Measurements from ENCODE around the gene TM9SF2. TPM values are rescaled to one million over a fixed set of nuclear protein-coding genes. Genes with fewer than 3 reads are reported as not detected.

TM9SF2 gene
- total RNA-seq, 1 donor from 2014 or later = 128 TPM

GRCh38 chr13:99582511-99582910, 81.2 kb downstream of the TM9SF2 start:
- peaks cover 10% of the 10 kb centered on the region for H3K4me1 Mint-ChIP-seq (ENCODE audit: unreplicated experiment)
- no peaks in the 10 kb centered on the region for H3K36me3 Mint-ChIP-seq (ENCODE audit: low read depth, unreplicated experiment)
- TF ChIP-seq CTCF (IDR thresholded peaks at IDR 0.05; ENCODE audit: unreplicated experiment) = no peak
- no peaks in the 10 kb centered on the region for H3K9me3 Mint-ChIP-seq (ENCODE audit: unreplicated experiment)
- peaks cover 2% of the 10 kb centered on the region for H3K27me3 Mint-ChIP-seq (ENCODE audit: unreplicated experiment)
- no peak overlapping the region for H3K27ac Mint-ChIP-seq (ENCODE audit: unreplicated experiment)
- DNase-seq (ENCODE audit: low spot score) = no peak
- H3K4me3 Mint-ChIP-seq (ENCODE audit: unreplicated experiment) = no peak overlapping the region

GRCh38 chr13:99585609-99586008, 84.3 kb downstream of the TM9SF2 start:
- Mint-ChIP-seq H3K9me3 (ENCODE audit: unreplicated experiment) (no peaks in the 10 kb centered on the region), H3K4me1 (ENCODE audit: unreplicated experiment) (peaks cover 16% of the 10 kb centered on the region), H3K27ac (ENCODE audit: unreplicated experiment) (no peak overlapping the region), H3K36me3 (ENCODE audit: low read depth, unreplicated experiment) (no peaks in the 10 kb centered on the region), H3K4me3 (ENCODE audit: unreplicated experiment) (no peak overlapping the region), H3K27me3 (ENCODE audit: unreplicated experiment) (no peaks in the 10 kb centered on the region)
- TF ChIP-seq CTCF (IDR thresholded peaks at IDR 0.05; ENCODE audit: unreplicated experiment) = no peak
- no peak for DNase-seq (ENCODE audit: low spot score)

- DNase-seq (ENCODE audit: low spot score) = no peak
- H3K36me3 Mint-ChIP-seq (ENCODE audit: low read depth, unreplicated experiment) = no peaks in the 10 kb centered on the region
- H3K4me1 Mint-ChIP-seq (ENCODE audit: unreplicated experiment) = peaks cover 21% of the 10 kb centered on the region
- TF ChIP-seq CTCF (IDR thresholded peaks at IDR 0.05; ENCODE audit: unreplicated experiment) = no peak
- no peak overlapping the region for H3K4me3 Mint-ChIP-seq (ENCODE audit: unreplicated experiment)
- no peaks in the 10 kb centered on the region for H3K9me3 Mint-ChIP-seq (ENCODE audit: unreplicated experiment)
- no peaks in the 10 kb centered on the region for H3K27me3 Mint-ChIP-seq (ENCODE audit: unreplicated experiment)
- no peak overlapping the region for H3K27ac Mint-ChIP-seq (ENCODE audit: unreplicated experiment)
Measured at GRCh38 chr13:99587021-99587420, 85.7 kb downstream of the TM9SF2 start.

- DNase-seq (ENCODE audit: low spot score) = no peak
- H3K4me3 Mint-ChIP-seq (ENCODE audit: unreplicated experiment) = no peak overlapping the region
- H3K9me3 Mint-ChIP-seq (ENCODE audit: unreplicated experiment) = no peaks in the 10 kb centered on the region
- no peak overlapping the region for H3K27ac Mint-ChIP-seq (ENCODE audit: unreplicated experiment)
- no peaks in the 10 kb centered on the region for H3K36me3 Mint-ChIP-seq (ENCODE audit: low read depth, unreplicated experiment)
- no peak for TF ChIP-seq CTCF (IDR thresholded peaks at IDR 0.05; ENCODE audit: unreplicated experiment)
- no peaks in the 10 kb centered on the region for H3K27me3 Mint-ChIP-seq (ENCODE audit: unreplicated experiment)
- H3K4me1 Mint-ChIP-seq (ENCODE audit: unreplicated experiment) = peaks cover 21% of the 10 kb centered on the region
Measured at GRCh38 chr13:99587893-99588606, 86.8 kb downstream of the TM9SF2 start.

- H3K36me3 Mint-ChIP-seq (ENCODE audit: low read depth, unreplicated experiment) = no peaks in the 10 kb centered on the region
Measured at GRCh38 chr13:99589575-99589974, 88.3 kb downstream of the TM9SF2 start.

More at GRCh38 chr13:99589575-99589974, 88.3 kb downstream of the TM9SF2 start:
- H3K27me3 Mint-ChIP-seq (ENCODE audit: unreplicated experiment) = no peaks in the 10 kb centered on the region
- no peak overlapping the region for H3K4me3 Mint-ChIP-seq (ENCODE audit: unreplicated experiment)
- DNase-seq (ENCODE audit: low spot score) = no peak
- TF ChIP-seq CTCF (IDR thresholded peaks at IDR 0.05; ENCODE audit: unreplicated experiment) = no peak
- H3K9me3 Mint-ChIP-seq (ENCODE audit: unreplicated experiment) = no peaks in the 10 kb centered on the region
- peaks cover 21% of the 10 kb centered on the region for H3K4me1 Mint-ChIP-seq (ENCODE audit: unreplicated experiment)
- peak overlapping the region; percentile 4 for H3K27ac Mint-ChIP-seq (ENCODE audit: unreplicated experiment)

Measured in endothelial cell (in vitro differentiated cells).